ENCODE measurements around the gene ADK. TPM values are rescaled to one million over a fixed set of nuclear protein-coding genes. Genes with fewer than 3 reads are reported as not detected.
A peak's percentile ranks its signal among the peaks of the same experiment; 100 is the strongest.

ADK gene
- total RNA-seq, 1 donor from 2014 or later = 26.2 TPM

DNA sequence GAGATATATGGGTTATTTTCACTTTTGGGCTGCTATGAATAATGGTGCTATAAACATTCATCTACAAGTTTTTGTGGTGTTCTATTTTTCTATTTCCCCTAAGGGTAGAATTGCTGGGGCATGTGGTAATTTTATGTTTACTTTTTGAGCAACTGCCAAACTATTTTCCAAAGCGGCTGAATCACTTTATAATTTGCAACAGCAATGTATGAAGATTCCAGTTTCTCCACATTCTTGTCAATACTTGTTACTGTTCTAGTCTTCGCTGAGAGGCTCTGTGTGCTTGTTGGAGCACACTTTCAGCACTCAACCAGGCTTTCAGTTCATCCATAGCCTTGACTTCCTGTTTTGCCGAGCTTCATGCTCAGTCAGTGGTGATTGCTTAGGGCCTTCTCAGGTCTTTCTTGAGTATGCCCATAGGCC lies 39.0 kb downstream of the ADK start:
- Mint-ChIP-seq H3K27me3 (ENCODE audit: low read depth) (no peaks in the 10 kb centered on the region), H3K4me1 (peaks cover 49% of the 10 kb centered on the region)
- TF ChIP-seq, protein P1, sequence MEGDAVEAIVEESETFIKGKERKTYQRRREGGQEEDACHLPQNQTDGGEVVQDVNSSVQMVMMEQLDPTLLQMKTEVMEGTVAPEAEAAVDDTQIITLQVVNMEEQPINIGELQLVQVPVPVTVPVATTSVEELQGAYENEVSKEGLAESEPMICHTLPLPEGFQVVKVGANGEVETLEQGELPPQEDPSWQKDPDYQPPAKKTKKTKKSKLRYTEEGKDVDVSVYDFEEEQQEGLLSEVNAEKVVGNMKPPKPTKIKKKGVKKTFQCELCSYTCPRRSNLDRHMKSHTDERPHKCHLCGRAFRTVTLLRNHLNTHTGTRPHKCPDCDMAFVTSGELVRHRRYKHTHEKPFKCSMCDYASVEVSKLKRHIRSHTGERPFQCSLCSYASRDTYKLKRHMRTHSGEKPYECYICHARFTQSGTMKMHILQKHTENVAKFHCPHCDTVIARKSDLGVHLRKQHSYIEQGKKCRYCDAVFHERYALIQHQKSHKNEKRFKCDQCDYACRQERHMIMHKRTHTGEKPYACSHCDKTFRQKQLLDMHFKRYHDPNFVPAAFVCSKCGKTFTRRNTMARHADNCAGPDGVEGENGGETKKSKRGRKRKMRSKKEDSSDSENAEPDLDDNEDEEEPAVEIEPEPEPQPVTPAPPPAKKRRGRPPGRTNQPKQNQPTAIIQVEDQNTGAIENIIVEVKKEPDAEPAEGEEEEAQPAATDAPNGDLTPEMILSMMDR (IDR thresholded peaks at IDR 0.05; ENCODE audit: unreplicated experiment) = no peak

DNA sequence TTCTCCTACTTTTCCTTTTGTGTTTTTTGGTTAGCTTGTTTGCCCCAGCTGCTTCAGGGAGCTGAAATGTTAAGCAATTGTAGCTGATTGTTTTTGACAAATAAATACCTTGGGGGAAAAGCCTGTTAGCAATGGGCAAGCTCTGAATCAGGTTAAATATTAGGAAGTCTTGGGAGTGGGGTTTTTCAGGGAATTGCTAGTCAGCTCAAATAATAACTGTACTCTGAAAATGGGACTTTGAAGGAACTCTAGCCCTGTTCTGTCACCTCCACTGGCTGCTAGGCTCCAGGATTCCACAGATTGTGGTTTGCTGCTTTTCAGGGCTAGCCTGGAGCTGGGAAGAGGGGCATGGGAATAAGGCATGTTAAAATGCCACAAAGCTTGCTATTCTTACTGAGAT lies 39.5 kb downstream of the ADK start:
- Mint-ChIP-seq H3K4me3 (peak overlapping the region; percentile 33), H3K4me1 (peaks cover 51% of the 10 kb centered on the region), H3K27me3 (ENCODE audit: low read depth) (no peaks in the 10 kb centered on the region), H3K9me3 (no peaks in the 10 kb centered on the region), H3K27ac (peak overlapping the region; percentile 98), H3K36me3 (peaks cover 1% of the 10 kb centered on the region)
- TF ChIP-seq, protein P1 (IDR thresholded peaks at IDR 0.05; ENCODE audit: unreplicated experiment) = no peak
- no peak for DNase-seq (ENCODE audit: low spot score in 2 of 2, unreplicated experiment in 2 of 2)

More for the DNA sequence above, 39.0 kb downstream of the ADK start:
- H3K4me3 Mint-ChIP-seq = peak overlapping the region; percentile 33
- no peaks in the 10 kb centered on the region for H3K36me3 Mint-ChIP-seq
- no peaks in the 10 kb centered on the region for H3K9me3 Mint-ChIP-seq
- H3K27ac Mint-ChIP-seq = peak overlapping the region; percentile 98
- DNase-seq (ENCODE audit: low spot score in 2 of 2, unreplicated experiment in 2 of 2) = no peak

DNA sequence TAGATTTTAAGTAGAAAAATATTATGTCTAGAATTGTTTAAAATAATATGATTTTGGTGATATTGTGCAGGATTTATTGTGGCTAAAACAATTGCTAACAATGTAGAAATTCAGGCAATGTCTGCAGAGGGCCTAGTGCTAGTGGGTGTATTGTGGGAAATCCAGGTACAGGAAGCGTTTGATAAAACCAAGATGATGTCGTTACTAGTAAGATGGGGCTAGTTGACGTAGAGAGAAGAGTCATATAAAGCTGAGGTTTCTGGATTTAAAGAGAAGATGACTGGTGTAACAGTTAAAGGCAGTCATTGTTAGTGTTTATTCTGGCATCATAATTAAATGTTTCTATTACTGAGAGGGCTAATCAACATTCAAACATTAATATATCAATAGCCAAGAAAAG lies 43.5 kb downstream of the ADK start:
- TF ChIP-seq, protein P1 (IDR thresholded peaks at IDR 0.05; ENCODE audit: unreplicated experiment) = no peak
- H3K9me3 Mint-ChIP-seq = no peaks in the 10 kb centered on the region

DNA sequence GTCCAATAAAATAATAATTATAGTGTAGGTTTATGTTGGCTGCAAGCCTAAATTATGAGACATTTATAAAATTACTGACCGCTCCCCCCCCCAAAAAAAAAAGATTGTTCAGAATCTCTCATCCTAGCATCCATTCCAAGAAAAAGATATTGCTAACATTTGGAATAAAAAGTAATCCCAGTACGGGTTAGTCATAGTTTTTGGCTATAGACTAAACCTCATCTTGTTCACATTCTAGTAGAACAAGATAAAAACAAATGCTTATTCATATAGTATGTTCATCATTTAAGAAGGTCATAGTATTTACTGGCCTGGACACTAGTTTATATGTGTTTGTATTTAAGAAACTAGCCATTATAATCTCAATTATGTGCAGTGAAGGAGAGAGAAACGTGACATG lies 44.0 kb downstream of the ADK start:
- no peaks in the 10 kb centered on the region for H3K9me3 Mint-ChIP-seq
- TF ChIP-seq, protein P1 (IDR thresholded peaks at IDR 0.05; ENCODE audit: unreplicated experiment) = no peak
- DNase-seq (ENCODE audit: low spot score in 2 of 2, unreplicated experiment in 2 of 2) = no peak
- H3K4me3 Mint-ChIP-seq = no peak overlapping the region
- no peaks in the 10 kb centered on the region for H3K27me3 Mint-ChIP-seq (ENCODE audit: low read depth)
- no peak overlapping the region for H3K27ac Mint-ChIP-seq
- peaks cover 36% of the 10 kb centered on the region for H3K4me1 Mint-ChIP-seq
- peaks cover 1% of the 10 kb centered on the region for H3K36me3 Mint-ChIP-seq

More for the DNA sequence above, 43.5 kb downstream of the ADK start:
- Mint-ChIP-seq H3K36me3 (peaks cover 1% of the 10 kb centered on the region), H3K4me3 (no peak overlapping the region), H3K27me3 (ENCODE audit: low read depth) (no peaks in the 10 kb centered on the region), H3K27ac (peak overlapping the region; percentile 36), H3K4me1 (peaks cover 40% of the 10 kb centered on the region)
- DNase-seq (ENCODE audit: low spot score in 2 of 2, unreplicated experiment in 2 of 2) = no peak

DNA sequence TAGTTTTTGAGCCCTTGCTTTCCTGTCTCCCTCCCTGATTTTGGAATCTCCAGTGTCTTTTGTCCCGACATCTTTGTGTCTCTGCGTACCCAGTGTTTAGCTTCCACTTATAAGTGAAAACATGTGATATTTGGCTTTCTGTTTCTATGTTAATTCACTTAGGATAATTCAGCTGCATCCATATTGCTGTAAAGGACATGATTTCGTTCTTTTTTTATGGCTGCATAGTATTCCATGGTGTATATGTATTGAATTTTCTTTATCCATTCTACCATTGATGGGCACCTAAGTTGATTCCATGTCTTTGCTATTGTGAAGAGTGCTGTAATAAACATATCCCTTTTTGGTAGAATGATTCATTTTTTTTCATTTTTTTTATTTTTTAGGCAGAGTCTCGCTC lies 48.3 kb downstream of the ADK start:
- Mint-ChIP-seq H3K4me1 (peaks cover 10% of the 10 kb centered on the region), H3K27ac (no peak overlapping the region), H3K9me3 (no peaks in the 10 kb centered on the region), H3K27me3 (ENCODE audit: low read depth) (no peaks in the 10 kb centered on the region), H3K36me3 (peaks cover 3% of the 10 kb centered on the region), H3K4me3 (no peak overlapping the region)
- DNase-seq (ENCODE audit: low spot score in 2 of 2, unreplicated experiment in 2 of 2) = no peak
- TF ChIP-seq, protein P1 (IDR thresholded peaks at IDR 0.05; ENCODE audit: unreplicated experiment) = no peak

DNA sequence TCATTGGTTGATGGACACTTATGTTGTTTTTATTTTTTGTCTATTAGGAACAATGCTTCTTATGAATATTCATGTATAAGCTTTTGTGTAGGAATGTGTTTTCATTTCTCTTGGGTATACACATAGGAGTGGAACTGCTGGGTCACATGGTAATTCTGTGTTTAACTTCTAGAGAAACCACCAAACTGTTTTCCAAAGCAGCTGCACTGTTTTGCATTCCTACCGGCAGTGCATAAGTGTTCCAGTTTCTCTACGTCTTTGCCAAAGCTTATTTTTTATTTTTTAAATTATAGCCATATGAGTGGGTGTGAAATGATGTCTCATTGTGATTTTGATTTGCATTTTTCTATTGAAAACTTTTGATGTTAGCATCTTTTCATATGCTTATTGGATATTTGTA lies 51.3 kb downstream of the ADK start:
- no peak for DNase-seq (ENCODE audit: low spot score in 2 of 2, unreplicated experiment in 2 of 2)
- no peaks in the 10 kb centered on the region for H3K4me1 Mint-ChIP-seq
- H3K4me3 Mint-ChIP-seq = no peak overlapping the region
- H3K9me3 Mint-ChIP-seq = no peaks in the 10 kb centered on the region
- no peak overlapping the region for H3K27ac Mint-ChIP-seq
- H3K36me3 Mint-ChIP-seq = peaks cover 6% of the 10 kb centered on the region
- H3K27me3 Mint-ChIP-seq (ENCODE audit: low read depth) = no peaks in the 10 kb centered on the region
- TF ChIP-seq, protein P1 (IDR thresholded peaks at IDR 0.05; ENCODE audit: unreplicated experiment) = no peak

Data from mesothelial cell of epicardium (in vitro differentiated cells).